Glutamatergic neuron (in vitro differentiated cells): ENCODE data around the gene TRIM5. TPM values are rescaled to one million over a fixed set of nuclear protein-coding genes. Genes with fewer than 3 reads are reported as not detected.
"Not testable (repeated sequence)": the region's sequence is repeated elsewhere in the genome, so short reads cannot be mapped to it uniquely, and the experiment has no call there.

Experiments used
- DNase-seq: peaks from one replicate; pipeline ENCODE4 v3.0.0; 2022
- H3K27ac Mint-ChIP-seq: one replicate; pipeline ENCODE4 v1.8.0; 2020; ENCODE audit warnings: mild to moderate bottlenecking, mixed read lengths, inconsistent platforms; ENCODE audit not compliant: unreplicated experiment
- H3K27me3 Mint-ChIP-seq: one replicate; pipeline ENCODE4 v1.8.0; 2020; ENCODE audit warnings: mild to moderate bottlenecking, moderate library complexity, mixed read lengths, inconsistent platforms; ENCODE audit not compliant: unreplicated experiment
- H3K36me3 Mint-ChIP-seq: one replicate; pipeline ENCODE4 v1.8.0; 2020; ENCODE audit warnings: mild to moderate bottlenecking, mixed read lengths, inconsistent platforms; ENCODE audit not compliant: unreplicated experiment
- H3K4me1 Mint-ChIP-seq: one replicate; pipeline ENCODE4 v1.8.0; 2020; ENCODE audit warnings: mild to moderate bottlenecking, low read depth, mixed read lengths, inconsistent platforms; ENCODE audit not compliant: unreplicated experiment
- H3K4me3 Mint-ChIP-seq: one replicate; pipeline ENCODE4 v1.8.0; 2020; ENCODE audit warnings: mild to moderate bottlenecking, mixed read lengths, inconsistent platforms; ENCODE audit not compliant: unreplicated experiment
- H3K9me3 Mint-ChIP-seq: one replicate; pipeline ENCODE4 v1.8.0; 2020; ENCODE audit warnings: mild to moderate bottlenecking, moderate library complexity, mixed read lengths, inconsistent platforms; ENCODE audit not compliant: unreplicated experiment
- total RNA-seq: library from RNA; stranded (reverse); fragmentation: NEBNext Ultra II Directional; extraction: Animal tissue kit (Norgen Biotek cat#: 25700); gene quantifications from one replicate; pipeline ENCODE4 v1.2.1, GENCODE V29; 2021; ENCODE audit not compliant: unreplicated experiment
- TF ChIP-seq, protein P1 (sequence below): fragments of 200-600 bp; sonication (generic); IDR thresholded peaks from one replicate; pipeline ENCODE4 v1.5.0; 2021; ENCODE audit not compliant: partially characterized antibody, unreplicated experiment

TRIM5 gene
- total RNA-seq, 1 donor from 2014 or later = 2.6 TPM

GRCh38 chr11:5665051-5665570 is 19.8 kb downstream of the TRIM5 start:
- no peaks in the 10 kb centered on the region for H3K4me1 Mint-ChIP-seq
- H3K36me3 Mint-ChIP-seq = no peaks in the 10 kb centered on the region
- H3K27me3 Mint-ChIP-seq = no peaks in the 10 kb centered on the region
- peaks cover 2% of the 10 kb centered on the region for H3K9me3 Mint-ChIP-seq
- DNase-seq = no peak
- no peak overlapping the region for H3K4me3 Mint-ChIP-seq
- H3K27ac Mint-ChIP-seq = no peak overlapping the region
- TF ChIP-seq, protein P1, sequence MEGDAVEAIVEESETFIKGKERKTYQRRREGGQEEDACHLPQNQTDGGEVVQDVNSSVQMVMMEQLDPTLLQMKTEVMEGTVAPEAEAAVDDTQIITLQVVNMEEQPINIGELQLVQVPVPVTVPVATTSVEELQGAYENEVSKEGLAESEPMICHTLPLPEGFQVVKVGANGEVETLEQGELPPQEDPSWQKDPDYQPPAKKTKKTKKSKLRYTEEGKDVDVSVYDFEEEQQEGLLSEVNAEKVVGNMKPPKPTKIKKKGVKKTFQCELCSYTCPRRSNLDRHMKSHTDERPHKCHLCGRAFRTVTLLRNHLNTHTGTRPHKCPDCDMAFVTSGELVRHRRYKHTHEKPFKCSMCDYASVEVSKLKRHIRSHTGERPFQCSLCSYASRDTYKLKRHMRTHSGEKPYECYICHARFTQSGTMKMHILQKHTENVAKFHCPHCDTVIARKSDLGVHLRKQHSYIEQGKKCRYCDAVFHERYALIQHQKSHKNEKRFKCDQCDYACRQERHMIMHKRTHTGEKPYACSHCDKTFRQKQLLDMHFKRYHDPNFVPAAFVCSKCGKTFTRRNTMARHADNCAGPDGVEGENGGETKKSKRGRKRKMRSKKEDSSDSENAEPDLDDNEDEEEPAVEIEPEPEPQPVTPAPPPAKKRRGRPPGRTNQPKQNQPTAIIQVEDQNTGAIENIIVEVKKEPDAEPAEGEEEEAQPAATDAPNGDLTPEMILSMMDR = no peak

DNA sequence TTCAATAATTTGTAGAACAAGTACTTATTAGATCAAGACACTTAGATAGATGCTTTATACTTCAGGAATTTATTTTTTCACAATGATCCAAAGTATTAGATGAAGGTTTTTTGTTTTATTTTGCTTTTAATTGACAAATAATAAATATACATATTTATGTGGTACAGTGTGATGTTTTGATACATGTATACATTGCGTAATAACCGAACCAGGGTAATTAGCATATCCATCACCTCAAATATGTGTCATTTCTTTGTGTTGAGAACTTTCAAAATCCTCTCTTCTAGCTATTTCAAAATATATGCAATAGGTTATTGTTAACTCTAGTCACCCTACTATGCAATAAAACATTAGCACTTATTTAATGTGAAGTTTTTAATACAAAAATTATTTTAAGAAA is 21.4 kb downstream of the TRIM5 start:
- TF ChIP-seq, protein P1 = no peak
- H3K27me3 Mint-ChIP-seq = no peaks in the 10 kb centered on the region
- no peak for DNase-seq
- no peaks in the 10 kb centered on the region for H3K4me1 Mint-ChIP-seq
- no peak overlapping the region for H3K27ac Mint-ChIP-seq
- H3K9me3 Mint-ChIP-seq = peaks cover 2% of the 10 kb centered on the region
- H3K4me3 Mint-ChIP-seq = no peak overlapping the region
- H3K36me3 Mint-ChIP-seq = no peaks in the 10 kb centered on the region

DNA sequence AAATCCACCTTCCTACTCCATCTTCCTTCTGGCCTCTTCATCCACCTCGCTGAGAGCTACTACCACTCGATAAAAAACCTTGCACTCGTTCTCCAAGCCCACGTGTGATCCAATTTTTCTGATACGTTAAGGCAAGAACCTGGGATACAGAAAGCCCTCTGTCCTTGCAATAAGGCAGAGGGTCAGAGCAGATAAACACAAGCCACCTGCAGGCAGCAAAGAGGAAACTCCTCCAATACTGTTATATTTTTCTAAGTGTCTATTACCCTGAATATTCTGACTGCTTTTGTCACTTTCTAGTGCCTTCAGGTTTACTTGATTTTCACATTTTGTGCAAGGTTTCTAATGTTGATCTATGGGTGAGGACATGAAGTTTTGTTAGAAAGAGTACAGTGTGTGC is 26.6 kb downstream of the TRIM5 start:
- Mint-ChIP-seq H3K9me3 (peaks cover 2% of the 10 kb centered on the region), H3K4me1 (no peaks in the 10 kb centered on the region), H3K4me3 (no peak overlapping the region), H3K36me3 (peaks cover under 1% of the 10 kb centered on the region), H3K27ac (no peak overlapping the region), H3K27me3 (peaks cover 2% of the 10 kb centered on the region)
- no peak for DNase-seq
- TF ChIP-seq, protein P1 = no peak

- not testable (repeated sequence) for H3K9me3 Mint-ChIP-seq, H3K4me1 Mint-ChIP-seq, H3K36me3 Mint-ChIP-seq, H3K4me3 Mint-ChIP-seq, H3K27me3 Mint-ChIP-seq, DNase-seq, H3K27ac Mint-ChIP-seq
These were observed 27.9 kb downstream of the TRIM5 start for GRCh38 chr11:5656956-5657355.

DNA sequence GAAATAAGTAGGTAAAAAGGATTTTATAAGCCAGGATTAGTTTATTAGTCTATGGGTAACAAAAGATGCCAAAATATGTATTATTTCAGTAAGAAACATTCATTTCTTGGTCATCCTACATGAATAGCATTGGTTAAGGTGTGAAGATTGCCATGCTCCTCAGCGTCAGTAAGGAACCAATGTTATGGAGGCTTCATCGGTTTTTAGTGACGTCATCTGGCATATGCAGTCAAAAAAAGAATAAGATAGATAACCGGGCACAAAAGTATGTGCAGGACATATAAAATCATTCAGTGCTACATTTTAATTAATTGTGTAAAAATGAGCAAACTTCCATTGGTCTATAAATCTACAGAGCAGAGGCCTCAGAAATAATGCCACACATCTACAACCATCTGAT is 29.4 kb downstream of the TRIM5 start:
- H3K4me1 Mint-ChIP-seq = no peaks in the 10 kb centered on the region
- TF ChIP-seq, protein P1 = no peak
- H3K27me3 Mint-ChIP-seq = peaks cover 2% of the 10 kb centered on the region
- peaks cover 5% of the 10 kb centered on the region for H3K36me3 Mint-ChIP-seq
- no peaks in the 10 kb centered on the region for H3K9me3 Mint-ChIP-seq
- H3K27ac Mint-ChIP-seq = no peak overlapping the region
- DNase-seq = no peak
- no peak overlapping the region for H3K4me3 Mint-ChIP-seq
